GM19467 (cell line): ENCODE measurements around the gene NUMB.
"Not testable (repeated sequence)": the region's sequence is repeated elsewhere in the genome, so short reads cannot be mapped to it uniquely, and the experiment has no call there.

Experiments
- ATAC-seq: cut with Tn5 transposase; IDR thresholded peaks from one replicate; pipeline ENCODE4 v1.9.1; 2021; ENCODE audit warnings: mild to moderate bottlenecking, moderate library complexity; ENCODE audit not compliant: unreplicated experiment

The NUMB gene

DNA sequence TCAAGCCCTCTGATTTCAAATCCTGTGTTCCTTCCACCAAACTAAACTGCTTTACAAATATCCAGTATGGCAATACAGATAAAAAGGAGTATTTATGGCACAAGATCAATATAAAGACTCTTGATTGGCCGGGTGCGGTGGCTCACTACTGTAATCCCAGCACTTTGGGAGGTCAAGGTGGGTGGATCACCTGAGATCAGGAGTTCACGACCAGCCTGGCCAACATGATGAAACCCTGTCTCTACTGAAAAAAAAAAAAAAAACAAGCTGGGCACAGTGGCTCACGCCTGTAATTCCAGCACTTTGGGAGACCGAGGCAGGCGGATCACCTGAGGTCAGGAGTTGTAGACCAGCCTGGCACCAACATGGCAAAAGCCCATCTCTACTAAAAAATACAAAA, 35.3 kb downstream of the NUMB start:
- ATAC-seq, result not testable (repeated sequence)

DNA sequence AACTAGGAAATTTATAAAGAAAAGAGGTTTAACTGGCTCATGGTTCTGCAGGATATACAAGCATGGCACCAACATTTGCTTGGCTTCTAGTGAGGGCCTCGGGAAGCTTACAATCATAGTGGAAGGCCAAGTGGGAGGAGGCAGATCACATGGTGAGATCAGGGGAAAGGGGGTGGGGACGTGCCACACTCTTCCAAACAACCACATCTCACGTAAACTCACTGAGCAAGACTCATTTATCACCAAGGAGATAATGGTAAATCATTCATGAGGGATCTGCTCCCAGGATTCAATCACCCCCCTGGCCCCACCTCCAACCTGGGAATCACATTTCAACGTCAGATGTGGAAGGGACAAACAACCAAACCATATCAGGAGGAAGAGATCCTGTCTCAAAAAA, 35.8 kb downstream of the NUMB start:
- no peak for ATAC-seq

GRCh38 chr14:73418227-73418626, 40.1 kb downstream of the NUMB start:
- ATAC-seq, result no peak

DNA sequence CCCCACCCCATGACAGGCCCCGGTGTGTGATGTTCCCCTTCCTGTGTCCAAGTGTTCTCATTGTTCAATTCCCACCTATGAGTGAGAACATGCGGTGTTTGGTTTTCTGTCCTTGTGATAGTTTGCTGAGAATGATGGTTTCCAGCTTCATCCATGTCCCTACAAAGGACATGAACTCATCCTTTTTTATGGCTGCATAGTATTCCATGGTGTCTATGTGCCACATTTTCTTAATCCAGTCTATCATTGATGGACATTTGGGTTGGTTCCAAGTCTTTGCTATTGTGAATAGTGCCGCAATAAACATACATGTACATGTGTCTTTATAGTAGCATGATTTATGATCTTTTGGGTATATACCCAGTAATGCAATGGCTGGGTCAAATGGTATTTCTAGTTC, 52.1 kb downstream of the NUMB start:
- not testable (repeated sequence) for ATAC-seq

DNA sequence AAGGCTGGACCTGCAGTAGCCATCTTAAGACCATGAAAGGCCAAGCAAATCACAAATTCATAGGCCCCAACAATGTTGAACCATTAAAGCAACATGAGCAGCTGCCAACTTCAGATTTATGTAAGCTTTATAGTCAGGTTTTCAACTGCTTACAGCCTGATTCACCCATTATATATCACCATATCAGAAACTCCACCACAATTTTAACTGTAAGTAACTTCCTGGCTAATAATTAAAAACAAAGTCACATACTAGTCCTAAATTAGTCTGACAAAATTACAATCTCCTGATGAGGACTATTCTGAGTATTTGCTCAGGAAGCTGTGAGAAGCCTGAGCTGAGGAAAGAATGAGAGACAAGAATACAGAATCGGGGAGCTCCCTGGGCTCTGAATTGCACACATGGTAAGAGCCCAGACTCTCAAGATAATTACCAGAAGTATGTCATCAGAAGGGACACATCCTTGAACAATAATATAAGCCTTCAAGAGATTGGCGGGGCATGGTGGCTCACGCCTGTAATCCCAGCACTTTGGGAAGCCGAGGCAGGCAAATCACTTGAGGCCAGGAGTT, 55.1 kb downstream of the NUMB start:
- no peak for ATAC-seq

DNA sequence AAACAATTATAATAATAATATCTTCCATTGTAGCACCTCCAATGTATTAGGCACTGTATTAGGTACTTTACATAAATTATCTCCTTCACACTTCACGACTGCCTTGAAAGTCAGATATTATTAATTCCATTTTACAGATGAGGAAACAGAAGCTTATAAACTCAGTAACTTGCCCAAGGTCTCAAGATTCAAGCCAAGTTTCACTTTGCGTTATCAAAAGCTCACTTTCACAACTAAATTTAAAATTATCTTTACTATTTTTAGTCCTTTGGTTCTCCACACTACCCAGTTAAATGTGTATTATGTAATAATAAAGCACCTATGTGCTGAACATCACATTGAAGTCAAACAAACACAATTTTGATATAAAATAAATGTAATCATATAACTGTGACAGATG, 55.8 kb downstream of the NUMB start:
- no peak for ATAC-seq

GRCh38 chr14:73397810-73398209, 60.5 kb downstream of the NUMB start:
- no peak for ATAC-seq

DNA sequence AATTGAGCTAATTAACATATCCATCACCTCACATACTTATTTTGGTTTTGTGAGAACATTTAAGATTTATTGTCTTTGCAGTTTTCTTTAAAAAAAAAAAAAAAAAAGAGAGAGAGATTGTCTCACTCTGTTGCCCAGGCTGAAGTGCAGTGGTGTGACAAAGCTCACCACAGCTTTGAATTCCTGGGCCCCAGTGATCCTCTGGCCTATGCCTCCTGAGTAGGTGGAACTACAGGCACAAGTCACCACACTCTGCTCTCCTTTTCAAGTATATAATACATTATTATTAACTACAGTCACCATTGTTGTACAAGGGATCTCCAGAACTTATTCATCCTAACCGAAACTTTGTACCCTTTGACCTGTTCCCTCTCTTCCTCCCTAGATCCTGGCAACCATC, 64.0 kb downstream of the NUMB start:
- no peak for ATAC-seq

DNA sequence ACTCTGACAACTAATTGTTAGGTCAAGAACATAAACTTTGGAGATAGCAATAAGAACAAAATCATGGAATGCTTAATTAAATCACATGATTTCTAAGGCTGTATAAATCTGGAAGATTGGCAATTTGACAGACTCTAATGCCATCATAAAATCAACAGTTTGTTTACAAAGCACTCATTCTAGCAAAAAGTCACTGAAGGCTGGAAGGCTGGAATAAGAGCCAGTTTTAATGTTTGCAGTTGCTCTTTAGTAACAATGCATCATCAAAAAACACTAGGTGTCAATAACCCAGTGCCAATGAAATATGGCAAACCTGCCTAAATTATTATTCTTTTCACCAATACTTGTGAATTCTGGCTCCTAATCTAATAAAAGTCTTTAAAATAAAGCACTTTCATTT, 65.0 kb downstream of the NUMB start:
- no peak for ATAC-seq

DNA sequence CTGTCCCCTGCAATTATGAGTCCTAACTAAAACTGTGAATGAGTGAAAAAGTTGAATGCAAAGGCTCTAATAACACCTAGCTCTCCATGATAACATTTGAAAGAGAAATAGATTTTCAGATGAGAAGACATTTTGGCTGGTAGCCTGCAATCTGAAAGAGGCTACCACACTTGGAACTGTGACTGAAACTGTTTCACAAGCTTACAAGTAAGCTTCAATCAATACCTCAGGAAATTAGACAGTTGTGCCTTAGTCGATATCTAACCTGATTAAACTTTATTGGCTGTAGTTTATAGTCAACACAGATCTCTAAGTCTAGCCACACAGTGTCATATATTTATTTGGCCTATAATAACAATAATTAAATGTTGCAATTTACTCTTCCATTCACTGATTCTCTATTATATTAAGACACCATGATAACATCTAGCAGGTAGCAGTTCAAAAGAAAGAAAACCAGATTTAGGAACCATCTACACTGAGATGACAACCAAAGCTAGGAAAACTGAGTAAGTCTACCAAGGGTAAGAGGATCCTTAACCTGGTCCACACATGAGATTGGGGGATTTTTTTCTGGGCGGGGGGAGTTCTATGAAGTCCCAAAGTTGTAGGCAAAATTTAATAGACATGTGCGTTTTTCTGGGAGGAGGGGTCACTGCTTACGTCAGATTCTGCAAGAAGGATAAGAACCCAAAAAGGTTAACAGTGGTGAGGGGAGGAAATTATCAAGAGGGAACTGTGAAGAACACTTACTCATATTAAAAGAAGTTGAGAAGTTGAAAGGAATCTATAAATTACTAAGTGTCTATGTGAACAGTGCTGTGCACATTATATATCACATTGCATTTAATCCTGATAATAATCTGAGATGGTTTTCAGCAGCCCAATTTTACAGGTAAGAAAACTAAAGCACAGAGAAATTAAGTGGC, 65.8 kb downstream of the NUMB start:
- ATAC-seq, result no peak

- not testable (repeated sequence) for ATAC-seq
Measured at GRCh38 chr14:73387860-73388259, 70.5 kb downstream of the NUMB start.

GRCh38 chr14:73386342-73386741, 72.0 kb downstream of the NUMB start:
- no peak for ATAC-seq

DNA sequence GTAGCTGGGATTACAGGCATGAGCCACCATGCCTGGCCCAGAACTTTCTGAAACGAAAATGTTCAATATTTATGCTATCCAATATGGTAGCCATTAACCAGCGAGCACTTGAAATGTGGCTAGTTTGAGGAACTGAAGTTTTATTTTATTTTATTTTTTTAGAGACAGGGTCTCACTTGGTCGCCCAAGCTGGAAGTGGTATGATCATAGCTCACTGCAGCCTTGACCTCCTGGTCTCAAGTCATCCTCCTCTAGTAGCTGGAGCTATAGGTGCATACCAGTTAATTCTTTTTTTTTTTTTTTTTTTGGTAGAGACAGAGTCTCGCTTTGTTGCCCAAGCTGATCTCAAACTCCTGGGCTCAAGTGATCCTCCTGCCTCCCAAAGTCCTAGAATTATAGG, 73.3 kb downstream of the NUMB start:
- ATAC-seq, result not testable (repeated sequence)

DNA sequence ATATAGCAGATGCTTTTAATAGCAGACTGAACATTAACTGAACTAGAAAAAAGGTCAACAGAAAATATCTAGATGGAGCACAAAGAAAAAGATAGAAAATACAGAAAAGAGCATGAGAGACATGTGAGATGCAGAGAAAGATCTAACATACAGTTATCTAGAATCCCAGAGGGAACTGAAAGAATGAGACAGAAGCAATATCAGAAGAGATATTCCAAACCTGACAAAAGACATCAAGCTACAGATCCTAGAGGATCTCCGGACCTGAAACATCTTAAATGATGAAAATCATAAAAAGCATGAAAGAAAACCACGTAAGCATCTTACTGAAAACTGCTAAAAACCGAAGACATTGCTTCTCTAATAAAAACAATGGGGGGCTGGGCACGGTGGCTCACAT, 75.0 kb downstream of the NUMB start:
- ATAC-seq, result no peak

DNA sequence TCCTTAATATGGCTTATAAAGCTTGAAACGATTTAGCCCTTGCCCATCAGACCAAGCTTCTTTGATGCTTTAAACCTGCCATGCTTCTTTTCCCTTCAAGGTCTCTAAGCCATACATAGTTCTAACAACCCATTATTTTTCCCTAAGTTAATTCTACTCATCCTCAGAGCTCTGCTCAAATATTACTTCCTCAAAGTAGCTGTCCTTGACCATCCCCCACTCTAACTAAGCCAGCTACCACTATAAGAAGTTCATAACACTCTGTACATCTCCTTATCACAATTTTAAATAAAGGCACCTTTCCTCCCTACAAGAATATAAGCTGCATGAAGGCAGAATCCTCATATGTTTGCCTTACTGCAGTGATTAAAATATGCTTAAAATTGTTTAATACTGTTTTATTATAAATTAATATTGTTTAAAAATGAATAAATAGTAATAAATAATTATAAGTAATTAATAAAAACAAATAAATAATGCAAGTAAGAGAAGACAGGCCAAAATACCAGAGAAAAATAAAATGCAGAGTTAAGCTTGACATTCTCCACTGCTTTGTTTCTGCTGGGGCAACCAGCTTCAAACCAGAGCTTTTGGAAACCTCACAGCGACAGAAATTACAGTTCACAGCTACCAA, 76.8 kb downstream of the NUMB start:
- no peak for ATAC-seq

- no peak for ATAC-seq
Measured at GRCh38 chr14:73376585-73376984, 81.8 kb downstream of the NUMB start.

DNA sequence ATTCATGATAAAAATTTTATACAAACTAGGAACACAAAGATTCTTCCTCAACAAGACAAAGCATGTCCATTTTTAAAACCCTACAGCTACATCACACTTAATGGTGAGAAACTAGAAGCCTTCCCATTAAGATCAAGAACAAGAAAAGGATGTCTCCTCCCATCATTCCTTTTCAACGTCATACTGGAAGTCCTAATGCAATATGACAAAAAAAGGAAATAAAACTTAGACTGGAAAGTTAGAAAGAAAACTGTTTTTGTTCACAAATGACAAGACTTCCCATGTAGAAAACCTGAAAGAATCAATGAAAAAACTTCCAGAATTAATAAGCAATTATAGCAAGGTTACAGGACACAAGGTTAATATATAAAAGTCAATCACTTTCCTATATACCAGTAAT, 82.5 kb downstream of the NUMB start:
- ATAC-seq, result no peak

- no peak for ATAC-seq
Measured at GRCh38 chr14:73374218-73374617, 84.1 kb downstream of the NUMB start.

- ATAC-seq, result no peak
Measured at GRCh38 chr14:73372529-73372928, 85.8 kb downstream of the NUMB start.

GRCh38 chr14:73370561-73370960, 87.8 kb downstream of the NUMB start:
- no peak for ATAC-seq

DNA sequence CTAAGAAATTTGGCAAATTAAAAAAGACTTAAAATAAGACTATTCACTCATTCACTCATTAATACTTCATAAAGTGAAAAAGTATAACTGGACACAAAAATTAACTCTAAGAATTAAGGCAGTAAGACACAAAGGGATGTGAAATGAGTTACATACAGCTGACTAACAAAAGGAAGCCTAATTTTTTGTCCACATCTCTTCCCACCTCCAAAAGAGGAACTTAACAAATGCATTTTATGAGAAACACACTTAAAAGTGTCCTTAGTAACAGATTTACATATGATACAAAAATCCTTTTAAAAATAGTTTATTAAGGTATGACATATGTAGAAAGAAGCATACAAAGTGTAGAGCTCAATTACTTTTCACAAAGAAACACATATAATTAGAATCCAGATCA, 88.9 kb downstream of the NUMB start:
- ATAC-seq, result no peak

GRCh38 chr14:73368616-73369015, 89.7 kb downstream of the NUMB start:
- ATAC-seq, result no peak
